Pancreas (tissue), 10 donors: ENCODE measurements around the gene NPAS2. TPM values are rescaled to one million over a fixed set of nuclear protein-coding genes. Genes with fewer than 3 reads are reported as not detected.

Experiments
- ATAC-seq, 4 donors: fragments of 200-7000 bp; cut with Tn5 transposase; one replicate each; pipeline versions ENCODE4 v1.8.0 to v1.9.1; 2020; ENCODE audit warnings: mild to moderate bottlenecking in 4 of 4, moderate library complexity in 4 of 4
- DNase-seq, 6 donors: peaks; one replicate each; pipeline ENCODE4 v3.0.0-alpha.2; 2020
- FAIRE-seq: peaks from 2 replicates; lab custom pipeline; 2012; peaks lifted over from hg19 to GRCh38; lab: Jason Lieb, UNC
- H3K27ac ChIP-seq, 4 donors: fragments of 200-600 bp; sonication (generic); 1 replicate in 3 of 4; 2 replicates in 1 of 4; pipeline versions ENCODE4 v1.5.0 to v1.8.0; 2020
- H3K27me3 ChIP-seq, 4 donors: fragments of 200-600 bp; one replicate each; pipeline ENCODE4 v1.8.0; 2021
- H3K36me3 ChIP-seq, 3 donors: fragments of 200-600 bp; sonication (generic) in 1 of 3; one replicate each; pipeline versions ENCODE4 v1.5.0 to v1.8.0; 2020 to 2021
- H3K4me1 ChIP-seq, 3 donors: fragments of 200-600 bp; one replicate each; pipeline ENCODE4 v1.8.0; 2021
- H3K4me3 ChIP-seq, 4 donors: fragments of 200-600 bp; sonication (generic) in 2 of 4; one replicate each; pipeline versions ENCODE4 v1.5.0 to v1.8.0; 2020 to 2021
- H3K9me3 ChIP-seq, 4 donors: fragments of 200-600 bp; one replicate each; pipeline ENCODE4 v1.8.0; 2021
- CTCF ChIP-seq, 4 donors: fragments of 200-600 bp; sonication (generic) in 3 of 4; IDR thresholded peaks; one replicate each; pipeline versions ENCODE4 v1.5.0 to v1.8.0; 2021; ENCODE audit warnings: antibody characterized with exemption in 4 of 4
- WGBS, 2 donors: extraction: QIAGEN DNeasy Blood & Tissue Kit; methylation state at CpG; one replicate each; pipeline ENCODE4 v1.1.7; 2013; 5-methylcytosine and 5-hydroxymethylcytosine counted together
- intact Hi-C, 3 donors: fragments of 100-400 bp; cut with DNase I; formaldehyde crosslinking; loops; one replicate each; pipeline versions ENCODE4 v1.11.1 to v1.14.2; 2022
- polyA plus RNA-seq, 2 donors: library from polyadenylated mRNA; stranded (reverse); fragments of 200-250 nt; gene quantifications; one replicate each; pipeline ENCODE4 v1.2.3, GENCODE V29; 2013
- total RNA-seq, 6 donors: library from RNA; stranded (reverse); fragmentation: NEBNext Ultra II Directional in 4 of 6; extraction: Animal tissue kit (Norgen Biotek cat#: 25700) in 4 of 6; gene quantifications; one replicate each; pipeline versions ENCODE4 v1.2.1 to v1.2.4, GENCODE V29; 2021 to 2023
- donor health status: healthy with polysubstance abuse.
- donor health status: DM: no; HTN: no; CAD: no; lungs with moderate emphysema.
- donor health status: DM: no; HTN: no; CAD: no.
- donor health status: control.
- donor health status: control.
- donor health status: Bipolar disorder and iron deficiency.
- donor health status: DM: yes; HTN: yes; CAD: no.
- donor health status: DM: no; HTN: no; CAD: no.
- donor health status: DM: no; HTN: no; CAD: no.
- donor health status: DM: yes; HTN: yes; CAD: no.

Gene NPAS2
- total and polyA plus RNA-seq, 8 donors = 20.6 to 46.3 (median 32.7) TPM

- no peak for DNase-seq
- no peak for TF ChIP-seq CTCF (IDR thresholded peaks at IDR 0.05)
- 96% methylated on average over 4 of the region's 4 CpGs for WGBS, 2 donors
- Histone ChIP-seq H3K36me3 (no peaks in the 10 kb centered on the region), H3K4me1 (peaks cover 14 to 27% (median 19%) of the 10 kb centered on the region in 3 donors), H3K27ac (no peak overlapping the region), H3K9me3 (no peaks in the 10 kb centered on the region), H3K27me3 (no peaks in the 10 kb centered on the region), H3K4me3 (no peak overlapping the region)
- intact Hi-C loops = no loop called here
- ATAC-seq = no peak
- FAIRE-seq = no peak
Observed at GRCh38 chr2:100955226-100955625, 135.3 kb downstream of the NPAS2 start.

- intact Hi-C loops = no loop called here
- peaks cover 14 to 24% (median 19%) of the 10 kb centered on the region in 3 donors for H3K4me1 ChIP-seq
- FAIRE-seq (no peak), ATAC-seq (no peak), DNase-seq (no peak)
- no peak overlapping the region for H3K27ac ChIP-seq
- no peaks in the 10 kb centered on the region for H3K27me3 ChIP-seq
- no peaks in the 10 kb centered on the region for H3K9me3 ChIP-seq
- H3K4me3 ChIP-seq = no peak overlapping the region
- 96 to 99% methylated on average over 5 of the region's 5 CpGs for WGBS, 2 donors
- no peaks in the 10 kb centered on the region for H3K36me3 ChIP-seq
- TF ChIP-seq CTCF (IDR thresholded peaks at IDR 0.05) = no peak
Observed at GRCh38 chr2:100956081-100956480, 136.1 kb downstream of the NPAS2 start.

GRCh38 chr2:100957996-100958653, 138.2 kb downstream of the NPAS2 start:
- Histone ChIP-seq H3K4me3 (no peak overlapping the region), H3K36me3 (no peaks in the 10 kb centered on the region), H3K27me3 (no peaks in the 10 kb centered on the region), H3K4me1 (peaks cover 14 to 24% (median 19%) of the 10 kb centered on the region in 3 donors), H3K9me3 (no peaks in the 10 kb centered on the region), H3K27ac (peak overlapping the region in 2 of 4 donors; percentile 31 to 48)
- intact Hi-C loops = no loop called here
- FAIRE-seq (no peak), DNase-seq (peak in 3 of 6 donors; percentile 58 to 68 (median 58)), ATAC-seq (peak; percentile 90 to 94 (median 93))
- 40 to 47% methylated on average over 16 of the region's 16 CpGs for WGBS, 2 donors
- TF ChIP-seq CTCF (IDR thresholded peaks at IDR 0.05) = no peak

- H3K9me3 ChIP-seq = no peaks in the 10 kb centered on the region
- peaks cover 14 to 24% (median 19%) of the 10 kb centered on the region in 3 donors for H3K4me1 ChIP-seq
- H3K27ac ChIP-seq = peak overlapping the region in 1 of 4 donors; percentile 27
- ATAC-seq = peak; percentile 37 to 59 (median 46)
- no peak for TF ChIP-seq CTCF (IDR thresholded peaks at IDR 0.05)
- FAIRE-seq = no peak
- WGBS, 2 donors = 32 to 36% methylated on average over 6 of the region's 6 CpGs
- no peaks in the 10 kb centered on the region for H3K36me3 ChIP-seq
- no peaks in the 10 kb centered on the region for H3K27me3 ChIP-seq
- DNase-seq = no peak
- intact Hi-C loops = no loop called here
- no peak overlapping the region for H3K4me3 ChIP-seq
Observed at GRCh38 chr2:100959225-100959880, 139.4 kb downstream of the NPAS2 start.

GRCh38 chr2:100960688-100961087, 140.7 kb downstream of the NPAS2 start:
- 75 to 82% methylated on average over 4 of the region's 4 CpGs for WGBS, 2 donors
- H3K9me3 ChIP-seq = no peaks in the 10 kb centered on the region
- ATAC-seq = no peak
- TF ChIP-seq CTCF (IDR thresholded peaks at IDR 0.05) = no peak
- FAIRE-seq = no peak
- H3K27me3 ChIP-seq = no peaks in the 10 kb centered on the region
- intact Hi-C loops = no loop called here
- H3K27ac ChIP-seq = no peak overlapping the region
- H3K4me1 ChIP-seq = peaks cover 14 to 24% (median 19%) of the 10 kb centered on the region in 3 donors
- H3K36me3 ChIP-seq = peaks cover 0 to 2% (median 0%) of the 10 kb centered on the region in 3 donors
- no peak for DNase-seq
- H3K4me3 ChIP-seq = no peak overlapping the region
